Measurements from ENCODE around the gene CDK14.
"Not testable (repeated sequence)": the region's sequence is repeated elsewhere in the genome, so short reads cannot be mapped to it uniquely, and the experiment has no call there.

CDK14 gene

DNA sequence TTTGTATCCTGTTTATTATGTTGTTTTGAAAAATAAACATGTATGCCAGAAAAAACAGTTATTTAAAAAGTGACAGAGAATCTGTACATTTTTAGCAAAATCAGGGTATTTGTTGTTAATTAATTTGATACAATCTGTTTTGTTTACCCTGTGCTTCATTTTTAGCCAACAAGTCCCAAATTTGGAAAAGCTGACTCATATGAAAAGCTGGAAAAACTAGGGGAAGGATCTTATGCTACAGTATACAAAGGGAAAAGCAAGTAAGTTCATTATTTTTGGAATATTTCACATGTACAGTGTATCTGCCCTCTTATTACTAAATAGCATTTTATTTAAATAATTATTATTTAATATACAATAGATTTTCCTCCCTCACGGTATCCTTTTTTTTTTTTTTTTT is 151.4 kb downstream of the CDK14 start:
- Mint-ChIP-seq H3K27ac (no peak overlapping the region), H3K4me1 (no peaks in the 10 kb centered on the region), H3K27me3 (no peaks in the 10 kb centered on the region), H3K36me3 (ENCODE audit: low read depth) (no peaks in the 10 kb centered on the region), H3K9me3 (no peaks in the 10 kb centered on the region), H3K4me3 (no peak overlapping the region)
- DNase-seq = no peak
- ATAC-seq = no peak

DNA sequence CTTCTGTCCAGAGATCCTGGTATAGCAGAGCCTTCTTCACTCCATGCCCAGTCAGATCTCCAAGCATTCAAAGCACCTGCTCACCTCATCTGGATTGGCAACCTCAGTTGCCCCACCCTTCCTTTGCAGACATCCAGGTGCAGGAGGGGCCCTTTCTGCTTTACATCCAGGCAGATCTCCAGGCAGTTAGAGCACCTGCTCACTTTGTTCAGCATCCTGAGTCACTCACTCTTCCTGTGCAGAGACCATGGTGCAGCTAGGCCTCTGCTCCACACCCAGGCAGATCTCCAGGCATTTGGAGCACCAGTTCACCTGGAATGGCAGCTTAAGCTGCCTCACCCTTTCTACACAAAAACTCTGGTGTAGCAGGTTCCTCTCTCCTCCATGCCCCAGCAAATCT is 153.1 kb downstream of the CDK14 start:
- Mint-ChIP-seq H3K4me1 (no peaks in the 10 kb centered on the region), H3K36me3 (ENCODE audit: low read depth) (no peaks in the 10 kb centered on the region), H3K27me3 (no peaks in the 10 kb centered on the region), H3K9me3 (no peaks in the 10 kb centered on the region), H3K27ac (no peak overlapping the region), H3K4me3 (no peak overlapping the region)
- no peak for ATAC-seq
- no peak for DNase-seq

DNA sequence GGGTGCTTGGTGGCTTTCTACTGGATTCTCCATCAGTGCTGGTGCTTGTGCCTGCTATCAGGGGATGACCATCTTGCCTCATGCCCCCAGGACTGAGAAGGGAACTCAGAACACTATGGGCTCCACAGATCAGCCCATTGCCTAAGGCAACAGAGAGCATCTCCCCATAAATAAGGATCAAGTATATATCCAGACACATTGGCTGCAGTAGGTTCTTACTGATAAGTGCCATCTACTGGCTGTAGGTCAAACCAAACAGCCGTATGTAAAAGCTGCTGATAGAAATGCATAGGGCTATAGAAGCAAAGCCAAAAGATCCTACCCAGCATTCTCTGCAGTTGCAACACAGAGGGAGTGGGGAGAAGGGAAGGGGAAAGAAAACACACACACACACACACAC is 153.7 kb downstream of the CDK14 start:
- no peaks in the 10 kb centered on the region for H3K27me3 Mint-ChIP-seq
- DNase-seq (no peak), ATAC-seq (no peak)
- H3K36me3 Mint-ChIP-seq (ENCODE audit: low read depth) = no peaks in the 10 kb centered on the region
- no peak overlapping the region for H3K27ac Mint-ChIP-seq
- no peaks in the 10 kb centered on the region for H3K4me1 Mint-ChIP-seq
- H3K9me3 Mint-ChIP-seq = no peaks in the 10 kb centered on the region
- H3K4me3 Mint-ChIP-seq = no peak overlapping the region

DNA sequence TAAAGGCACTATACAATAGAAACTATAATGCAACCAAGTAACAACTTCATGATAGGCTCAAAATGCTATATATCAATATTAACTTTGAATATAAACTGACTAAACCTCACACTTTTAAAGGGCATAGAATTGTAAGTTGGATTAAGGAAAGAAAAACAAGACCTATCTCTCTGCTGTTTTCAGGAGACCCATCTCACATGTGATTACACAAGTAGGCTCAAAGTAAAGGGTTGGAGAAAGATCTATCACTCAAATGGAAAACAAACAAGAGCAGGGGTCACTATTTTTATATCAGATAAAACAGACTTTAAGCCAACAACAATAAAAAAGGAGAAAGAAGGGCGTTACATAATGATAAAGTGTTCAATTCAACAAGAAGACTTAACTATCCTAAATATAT is 155.5 kb downstream of the CDK14 start:
- H3K27ac Mint-ChIP-seq = no peak overlapping the region
- no peaks in the 10 kb centered on the region for H3K36me3 Mint-ChIP-seq (ENCODE audit: low read depth)
- no peaks in the 10 kb centered on the region for H3K9me3 Mint-ChIP-seq
- ATAC-seq = no peak
- no peak overlapping the region for H3K4me3 Mint-ChIP-seq
- no peaks in the 10 kb centered on the region for H3K4me1 Mint-ChIP-seq
- no peaks in the 10 kb centered on the region for H3K27me3 Mint-ChIP-seq
- DNase-seq = no peak

DNA sequence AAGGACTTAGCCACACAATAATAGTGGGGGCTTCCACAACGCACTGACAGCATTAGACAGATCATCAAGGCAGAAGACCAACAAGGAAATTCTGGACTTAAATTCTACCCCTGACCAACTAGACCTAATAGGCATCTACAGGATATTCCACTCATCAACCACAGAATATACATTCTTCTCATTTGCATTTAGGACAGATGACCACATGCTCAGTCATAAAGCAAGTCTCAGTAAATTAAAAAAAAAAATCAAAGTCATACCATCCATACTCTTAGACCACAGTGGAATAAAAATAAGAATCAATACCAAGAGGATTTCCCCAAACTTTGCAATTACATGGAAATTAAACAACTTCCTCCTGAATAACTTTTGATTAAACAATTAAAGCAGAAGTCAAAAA is 155.9 kb downstream of the CDK14 start:
- Mint-ChIP-seq H3K36me3 (ENCODE audit: low read depth) (no peaks in the 10 kb centered on the region), H3K9me3 (no peaks in the 10 kb centered on the region), H3K4me1 (no peaks in the 10 kb centered on the region), H3K4me3 (no peak overlapping the region), H3K27me3 (no peaks in the 10 kb centered on the region), H3K27ac (no peak overlapping the region)
- ATAC-seq (no peak), DNase-seq (no peak)

DNA sequence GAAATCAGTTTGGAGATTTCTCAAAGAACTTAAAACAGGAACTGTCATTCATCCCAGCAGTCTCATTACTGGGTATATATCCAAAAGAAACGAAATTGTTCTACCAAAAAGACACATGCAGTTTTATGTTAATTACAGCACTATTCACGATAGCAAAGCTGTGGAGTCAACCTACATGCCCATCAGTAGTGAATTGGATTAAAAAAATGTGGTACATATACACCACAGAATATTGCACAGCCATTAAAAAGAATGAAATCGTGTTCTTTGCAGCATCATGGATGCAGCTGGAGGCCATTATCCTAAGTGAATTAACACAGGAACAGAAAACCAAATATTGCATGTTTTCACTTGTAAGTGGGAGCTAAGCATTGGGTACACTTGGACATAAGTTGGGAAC is 158.9 kb downstream of the CDK14 start:
- Mint-ChIP-seq H3K27ac (no peak overlapping the region), H3K4me3 (no peak overlapping the region), H3K36me3 (ENCODE audit: low read depth) (no peaks in the 10 kb centered on the region), H3K4me1 (peaks cover 5% of the 10 kb centered on the region), H3K9me3 (no peaks in the 10 kb centered on the region), H3K27me3 (no peaks in the 10 kb centered on the region)
- DNase-seq (no peak), ATAC-seq (no peak)

DNA sequence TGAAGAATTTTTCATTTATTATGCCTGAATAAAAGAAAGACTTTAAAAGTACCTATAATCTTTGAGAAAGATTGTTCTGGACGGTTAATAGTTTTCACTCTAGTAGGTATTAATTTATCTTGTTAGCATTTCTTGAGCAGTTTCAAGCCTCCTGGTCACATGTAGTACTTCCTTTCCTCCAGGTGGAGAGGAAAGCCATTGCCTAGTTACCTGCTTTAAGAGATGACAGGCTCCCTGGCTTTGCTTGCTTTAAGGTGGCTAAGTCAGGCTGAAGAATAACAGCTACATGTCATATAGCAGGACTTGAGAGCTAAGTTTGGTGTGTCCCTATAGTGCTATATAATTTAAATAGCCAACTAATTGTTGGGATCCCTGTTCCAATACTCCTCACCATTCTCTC is 160.2 kb downstream of the CDK14 start:
- no peaks in the 10 kb centered on the region for H3K27me3 Mint-ChIP-seq
- DNase-seq (no peak), ATAC-seq (no peak)
- H3K36me3 Mint-ChIP-seq (ENCODE audit: low read depth) = no peaks in the 10 kb centered on the region
- H3K9me3 Mint-ChIP-seq = no peaks in the 10 kb centered on the region
- peaks cover 5% of the 10 kb centered on the region for H3K4me1 Mint-ChIP-seq
- no peak overlapping the region for H3K27ac Mint-ChIP-seq
- H3K4me3 Mint-ChIP-seq = no peak overlapping the region

DNA sequence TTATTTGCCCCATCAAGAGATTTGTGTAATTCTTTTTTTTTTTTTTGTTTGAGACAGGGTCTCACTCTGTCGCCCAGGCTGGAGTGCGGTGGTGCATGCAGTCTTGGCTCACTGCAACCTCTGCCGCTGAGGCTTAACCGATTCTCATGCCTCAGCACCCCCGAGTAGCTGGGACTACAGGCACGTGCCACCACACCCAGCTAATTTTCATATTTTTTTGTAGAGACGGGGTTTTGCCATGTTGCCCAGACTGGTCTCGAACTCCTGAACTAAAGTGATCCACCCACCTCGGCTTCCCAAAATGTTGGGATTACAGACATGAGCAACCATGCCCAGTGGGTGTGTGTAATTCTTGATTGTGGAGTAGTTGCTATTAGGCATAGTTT is 161.4 kb downstream of the CDK14 start:
- H3K27ac Mint-ChIP-seq; DNase-seq; H3K9me3 Mint-ChIP-seq; ATAC-seq; H3K27me3 Mint-ChIP-seq; H3K36me3 Mint-ChIP-seq (ENCODE audit: low read depth); H3K4me3 Mint-ChIP-seq; H3K4me1 Mint-ChIP-seq: not testable (repeated sequence)

DNA sequence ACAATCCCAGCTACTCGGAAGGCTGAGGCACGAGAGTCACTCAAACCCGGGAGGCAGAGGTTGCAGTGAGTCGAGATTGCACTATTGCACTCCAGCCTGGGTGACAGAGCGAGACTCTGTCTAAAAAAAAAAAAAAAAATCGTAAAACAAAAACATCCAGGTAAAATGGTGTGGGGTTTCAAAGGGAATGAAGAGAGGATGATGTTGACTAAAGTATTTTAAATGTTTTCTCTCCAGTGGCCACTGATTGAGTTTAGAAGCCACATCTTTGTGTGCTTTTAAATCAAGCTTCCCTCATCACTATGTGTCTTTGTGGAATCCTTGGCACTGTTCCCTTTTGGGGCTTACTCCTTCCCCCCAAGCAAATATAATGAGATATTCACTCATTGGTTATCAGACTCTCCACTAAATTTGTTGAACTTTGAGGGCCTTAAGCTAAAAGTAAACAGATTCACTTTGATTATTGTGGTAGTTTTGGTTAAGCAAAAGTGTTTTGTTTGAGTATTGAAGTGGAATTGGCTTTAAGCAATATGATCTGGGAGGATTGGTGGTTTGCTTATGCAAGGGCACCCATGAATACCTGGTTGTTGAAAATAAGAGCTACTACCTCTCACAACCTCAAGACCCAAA is 162.9 kb downstream of the CDK14 start:
- no peaks in the 10 kb centered on the region for H3K36me3 Mint-ChIP-seq (ENCODE audit: low read depth)
- H3K9me3 Mint-ChIP-seq = no peaks in the 10 kb centered on the region
- H3K27me3 Mint-ChIP-seq = no peaks in the 10 kb centered on the region
- ATAC-seq (no peak), DNase-seq (no peak)
- H3K4me1 Mint-ChIP-seq = peaks cover 5% of the 10 kb centered on the region
- no peak overlapping the region for H3K27ac Mint-ChIP-seq
- H3K4me3 Mint-ChIP-seq = no peak overlapping the region

DNA sequence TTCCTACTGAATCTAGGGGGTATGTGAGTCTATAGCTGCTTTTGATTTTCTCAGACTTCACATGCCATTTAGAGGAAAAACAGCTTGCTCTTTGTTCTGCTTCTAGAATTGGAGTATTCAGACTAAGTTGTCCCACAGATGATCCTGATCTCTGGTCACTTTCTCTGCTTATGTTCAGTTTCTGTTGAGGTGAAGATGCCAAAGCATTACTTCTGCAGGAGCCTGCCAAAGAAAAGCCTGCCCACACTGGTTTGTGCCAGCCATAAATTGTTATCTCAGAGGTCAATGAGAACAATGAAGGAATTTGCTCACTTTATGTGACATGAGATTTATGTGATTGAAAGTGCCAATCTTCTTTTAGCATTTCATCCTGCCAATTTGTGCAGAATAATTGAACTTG is 163.6 kb downstream of the CDK14 start:
- no peak for DNase-seq
- Mint-ChIP-seq H3K4me3 (no peak overlapping the region), H3K9me3 (no peaks in the 10 kb centered on the region), H3K36me3 (ENCODE audit: low read depth) (no peaks in the 10 kb centered on the region), H3K27me3 (no peaks in the 10 kb centered on the region), H3K4me1 (peaks cover 5% of the 10 kb centered on the region), H3K27ac (no peak overlapping the region)
- ATAC-seq = no peak

DNA sequence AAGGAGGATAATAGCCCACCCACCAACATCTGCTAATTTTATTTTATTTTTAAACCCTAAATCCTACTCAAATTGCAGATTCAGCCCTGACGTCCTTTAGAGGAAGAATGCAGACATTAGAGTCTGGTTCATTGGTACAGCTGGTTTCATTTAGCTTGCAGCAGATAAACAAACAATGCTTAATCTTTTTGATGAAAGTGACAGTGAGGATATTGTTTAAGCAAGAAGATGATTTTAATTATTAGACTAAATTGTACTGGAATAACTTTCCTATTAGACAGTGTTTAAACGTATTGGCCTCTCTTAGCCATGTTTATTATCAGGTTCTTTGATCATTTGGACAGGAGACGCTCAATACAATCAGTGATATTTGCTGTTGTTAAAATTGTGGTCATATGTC is 164.8 kb downstream of the CDK14 start:
- Mint-ChIP-seq H3K27ac (no peak overlapping the region), H3K27me3 (no peaks in the 10 kb centered on the region), H3K9me3 (no peaks in the 10 kb centered on the region), H3K36me3 (ENCODE audit: low read depth) (no peaks in the 10 kb centered on the region), H3K4me3 (no peak overlapping the region), H3K4me1 (peaks cover 5% of the 10 kb centered on the region)
- no peak for DNase-seq
- ATAC-seq = no peak

DNA sequence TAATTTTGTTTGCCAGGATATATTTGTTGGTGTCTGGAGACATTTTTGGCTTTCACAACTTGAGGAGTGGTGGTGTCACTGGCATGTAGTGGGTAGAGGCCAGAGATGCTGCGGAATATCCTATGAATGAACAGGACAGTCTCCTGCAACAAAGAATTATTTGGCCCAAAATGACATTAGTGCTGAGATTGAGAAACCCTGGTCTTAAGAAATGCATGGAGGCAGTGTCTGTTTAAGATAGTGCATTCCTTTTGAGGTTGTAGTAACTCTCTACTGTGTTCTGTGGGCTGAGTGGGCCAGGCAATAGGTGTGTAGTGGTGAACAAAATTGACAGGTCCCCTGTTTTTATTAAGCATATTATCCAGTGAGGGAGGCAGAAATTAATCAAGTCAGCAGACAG is 165.5 kb downstream of the CDK14 start:
- Mint-ChIP-seq H3K9me3 (no peaks in the 10 kb centered on the region), H3K27me3 (no peaks in the 10 kb centered on the region), H3K36me3 (ENCODE audit: low read depth) (no peaks in the 10 kb centered on the region), H3K27ac (no peak overlapping the region), H3K4me3 (no peak overlapping the region), H3K4me1 (peaks cover 5% of the 10 kb centered on the region)
- DNase-seq (no peak), ATAC-seq (no peak)

DNA sequence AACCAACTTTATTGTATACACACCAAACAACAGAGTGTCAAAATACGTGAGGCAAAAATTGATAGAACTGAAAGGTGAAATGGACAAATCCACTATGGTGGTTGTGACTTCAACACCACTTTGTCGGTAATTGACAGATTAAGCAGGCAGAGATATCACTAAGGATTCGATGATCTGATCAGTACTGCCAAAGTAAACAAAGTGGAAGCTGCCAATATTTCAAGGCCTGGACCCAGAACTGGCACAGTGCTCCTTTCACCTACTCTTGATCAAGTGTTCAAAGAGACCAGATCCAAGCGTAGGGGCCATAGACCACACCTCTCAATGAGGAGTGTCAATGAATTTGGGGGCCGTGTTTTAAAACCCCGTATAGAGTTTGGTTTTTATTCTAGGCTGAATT is 167.0 kb downstream of the CDK14 start:
- H3K27ac Mint-ChIP-seq = no peak overlapping the region
- H3K4me3 Mint-ChIP-seq = no peak overlapping the region
- no peak for DNase-seq
- no peaks in the 10 kb centered on the region for H3K27me3 Mint-ChIP-seq
- no peaks in the 10 kb centered on the region for H3K36me3 Mint-ChIP-seq (ENCODE audit: low read depth)
- H3K4me1 Mint-ChIP-seq = peaks cover 2% of the 10 kb centered on the region
- ATAC-seq = no peak
- H3K9me3 Mint-ChIP-seq = no peaks in the 10 kb centered on the region

DNA sequence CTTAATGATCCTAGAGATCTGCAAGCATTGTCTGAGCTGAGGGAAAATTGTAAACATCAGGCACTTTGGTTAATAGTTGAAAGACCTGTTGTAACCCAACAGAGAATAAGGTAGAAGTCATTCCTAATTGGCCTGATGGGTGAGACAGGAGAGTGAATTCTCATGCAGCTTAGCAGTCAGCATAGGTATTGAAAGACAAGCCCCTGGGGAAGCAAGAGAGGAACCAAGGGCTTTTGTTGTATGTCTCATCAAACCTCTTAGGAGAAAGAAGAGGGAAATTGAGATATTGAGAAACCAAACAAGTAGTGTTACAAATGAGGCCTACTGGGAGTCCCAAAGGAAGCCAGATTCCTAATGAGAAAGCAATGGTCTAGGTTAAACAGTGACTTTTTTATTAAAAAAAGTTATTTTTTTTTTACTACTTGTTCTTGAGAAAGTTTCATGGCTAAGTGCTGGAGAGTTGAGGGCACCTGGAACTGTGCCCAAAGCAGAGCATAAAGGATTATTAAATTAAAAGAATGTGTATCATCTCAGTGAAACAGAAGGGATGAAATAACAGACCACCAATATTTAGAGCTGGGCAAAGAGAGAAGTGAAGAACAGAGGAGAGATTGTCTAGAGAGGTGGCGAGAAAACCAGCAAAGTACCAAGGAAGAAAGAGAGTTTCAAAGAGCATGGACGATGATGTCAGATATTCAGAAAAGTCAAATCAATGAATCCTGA is 168.9 kb downstream of the CDK14 start:
- no peaks in the 10 kb centered on the region for H3K9me3 Mint-ChIP-seq
- H3K27ac Mint-ChIP-seq = no peak overlapping the region
- H3K4me3 Mint-ChIP-seq = no peak overlapping the region
- ATAC-seq (no peak), DNase-seq (no peak)
- no peaks in the 10 kb centered on the region for H3K4me1 Mint-ChIP-seq
- H3K27me3 Mint-ChIP-seq = no peaks in the 10 kb centered on the region
- H3K36me3 Mint-ChIP-seq (ENCODE audit: low read depth) = no peaks in the 10 kb centered on the region

DNA sequence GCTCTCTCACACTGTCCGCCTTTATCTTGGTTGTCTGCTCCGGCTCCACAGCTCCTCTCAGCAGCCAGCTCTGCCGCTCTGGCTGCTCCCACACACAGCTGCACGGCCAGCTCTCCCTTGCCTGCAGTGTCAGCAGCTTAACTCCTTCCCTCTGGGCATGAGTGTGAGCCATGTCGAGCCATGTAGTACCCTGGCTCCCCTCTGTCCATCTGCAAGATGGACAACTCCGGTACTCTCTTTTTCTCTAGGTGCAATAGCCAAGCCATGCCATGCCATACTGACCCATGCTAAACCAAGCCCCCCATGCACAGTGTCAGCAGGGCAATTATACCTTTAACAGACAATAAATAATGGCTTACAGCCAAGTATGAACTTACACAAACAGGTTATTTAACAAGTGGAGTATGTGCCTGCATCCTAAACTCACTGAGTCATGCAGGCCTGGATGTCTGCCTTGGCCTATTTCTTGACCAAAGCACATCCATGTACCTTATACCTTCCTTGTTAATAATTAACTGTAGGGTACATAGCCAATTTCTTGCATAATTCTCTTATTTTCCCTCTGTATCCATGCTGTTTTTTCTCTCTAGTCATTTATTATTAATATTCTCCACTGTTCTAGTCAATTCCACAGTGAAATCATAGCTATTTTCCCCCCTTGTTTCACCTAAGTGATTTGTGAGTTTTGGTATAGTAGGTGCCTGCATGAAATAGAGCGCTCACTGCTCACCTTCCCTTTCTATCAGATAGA is 170.9 kb downstream of the CDK14 start:
- Mint-ChIP-seq H3K27ac (no peak overlapping the region), H3K27me3 (no peaks in the 10 kb centered on the region), H3K9me3 (peaks cover 9% of the 10 kb centered on the region), H3K4me3 (no peak overlapping the region), H3K36me3 (ENCODE audit: low read depth) (peaks cover 2% of the 10 kb centered on the region), H3K4me1 (no peaks in the 10 kb centered on the region)
- no peak for ATAC-seq
- DNase-seq = no peak
